GM19193 (cell line): ENCODE results near the gene SLC15A1.

Experiments
- POLR2A ChIP-seq: IDR thresholded peaks from 4 replicates; pipeline ENCODE4 v1.6.1; 2011; ENCODE audit not compliant: insufficient read depth, insufficient read length; ENCODE audit errors: extremely low read depth

SLC15A1 gene

DNA sequence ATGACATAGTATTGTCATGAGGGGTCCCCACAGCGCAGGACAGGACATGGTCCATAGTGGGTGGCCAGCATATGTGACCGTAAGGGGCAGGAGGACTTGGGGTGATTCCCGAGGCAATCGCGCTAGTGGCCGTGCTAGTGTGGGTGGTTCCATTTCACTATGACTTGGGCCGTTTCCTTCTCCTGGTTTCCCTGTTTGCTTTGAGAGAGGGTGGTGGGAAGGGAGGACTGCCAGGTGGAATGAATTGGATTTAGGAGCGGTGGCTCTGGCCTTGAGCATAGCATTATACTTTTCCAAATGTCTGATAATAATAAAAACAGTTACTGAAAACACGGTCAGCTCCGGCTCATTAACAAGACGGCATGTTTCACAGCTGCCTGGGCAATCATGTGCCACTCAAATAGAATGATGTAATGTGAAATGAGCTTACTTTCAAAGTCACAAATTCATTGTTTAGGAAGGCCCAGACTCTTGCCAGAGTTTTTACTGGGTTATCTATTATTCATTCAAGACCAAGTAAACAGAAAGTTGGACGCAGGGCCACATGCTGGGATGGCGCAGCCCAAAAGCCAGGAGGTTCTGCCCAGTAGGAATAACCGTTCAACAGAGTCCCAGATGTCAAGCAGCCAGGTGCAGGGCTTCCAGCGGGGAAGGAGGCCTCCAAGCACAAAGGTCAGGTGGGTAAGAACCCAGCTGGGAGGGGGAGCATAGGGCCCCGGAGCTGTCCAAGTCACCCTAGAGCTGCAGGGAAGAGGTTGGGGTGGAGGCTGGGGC, 19.6 kb upstream of the SLC15A1 start:
- TF ChIP-seq POLR2A, result no peak

DNA sequence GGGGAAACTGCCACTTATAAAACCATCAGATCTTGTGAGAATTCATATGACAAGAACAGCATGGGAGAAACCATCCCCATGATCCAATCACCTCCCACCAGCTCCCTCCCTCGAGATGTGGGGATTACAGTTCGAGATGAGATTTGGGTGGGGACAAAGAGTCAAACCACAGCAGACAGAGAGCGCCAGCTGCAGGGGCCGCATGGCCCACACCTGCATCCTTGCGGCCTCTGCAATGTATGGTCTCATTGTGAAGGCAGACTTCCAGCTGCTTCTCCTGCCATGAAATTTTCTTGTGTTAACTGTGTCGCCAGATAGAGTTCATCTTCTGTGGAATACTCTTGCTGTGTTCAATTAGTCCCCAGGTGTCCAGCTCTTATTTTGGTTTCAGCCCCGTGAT, 17.3 kb upstream of the SLC15A1 start:
- TF ChIP-seq POLR2A, result no peak

DNA sequence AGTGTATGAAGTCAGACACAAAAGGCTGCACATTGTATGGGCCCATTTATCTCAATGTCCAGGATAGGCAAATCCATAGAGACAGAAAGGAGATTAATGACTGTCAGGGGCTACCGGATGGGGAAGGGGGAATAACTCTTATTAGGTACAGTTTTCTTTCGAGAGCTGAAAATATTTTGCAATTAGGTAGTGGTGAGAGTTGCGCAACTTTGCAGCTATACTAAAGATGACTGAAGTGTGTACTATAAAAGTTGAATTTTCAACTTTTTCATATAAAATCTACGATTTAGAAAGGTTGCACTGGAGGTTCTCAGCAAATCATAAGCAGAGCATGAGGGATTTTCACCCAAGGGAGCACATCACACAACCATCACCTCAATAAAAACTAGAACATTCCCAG, 16.1 kb upstream of the SLC15A1 start:
- TF ChIP-seq POLR2A, result no peak

DNA sequence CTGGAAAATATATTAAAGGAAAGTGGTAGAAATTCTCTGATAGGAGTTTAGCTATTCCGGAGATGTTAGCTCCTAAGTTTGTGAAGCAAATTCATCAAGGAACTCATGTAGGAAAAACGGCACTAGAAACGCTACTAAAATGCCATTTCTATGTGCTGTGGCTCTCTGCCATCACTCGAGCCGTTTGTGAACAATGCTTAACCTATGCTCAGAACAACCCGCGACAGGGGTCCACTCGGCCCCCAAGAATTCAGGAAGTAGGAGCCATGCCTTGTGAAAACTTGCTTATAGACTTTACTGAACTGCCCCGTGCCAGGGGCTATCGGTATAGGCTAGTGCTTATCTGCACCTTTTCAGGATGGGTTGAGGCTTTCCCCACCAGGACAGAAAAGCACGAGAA, 14.2 kb upstream of the SLC15A1 start:
- TF ChIP-seq POLR2A, result no peak

DNA sequence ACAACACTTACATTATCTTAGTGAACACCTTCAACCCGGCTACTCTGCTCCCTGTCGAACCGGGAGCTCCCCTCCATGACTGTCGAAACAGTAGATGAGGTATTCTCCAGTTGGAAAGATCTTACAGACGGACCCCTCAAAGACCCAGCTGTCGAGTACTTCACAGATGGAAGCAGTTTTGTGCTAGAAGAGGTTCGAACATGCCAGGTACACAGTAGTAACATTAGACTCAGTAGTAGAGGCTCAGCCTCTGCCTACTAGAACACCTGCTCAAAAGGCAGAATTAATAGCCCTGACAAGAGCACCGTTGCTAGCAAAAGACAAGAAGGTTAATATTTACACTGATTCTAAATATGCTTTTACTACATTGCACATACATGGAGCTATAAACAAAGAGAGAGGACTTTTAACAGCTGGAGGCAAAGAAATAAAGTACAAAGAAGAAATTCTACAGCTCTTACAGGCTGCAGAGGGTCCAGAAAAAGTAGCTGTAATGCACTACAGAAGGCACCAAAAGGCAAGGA, 13.6 kb upstream of the SLC15A1 start:
- no peak for TF ChIP-seq POLR2A

DNA sequence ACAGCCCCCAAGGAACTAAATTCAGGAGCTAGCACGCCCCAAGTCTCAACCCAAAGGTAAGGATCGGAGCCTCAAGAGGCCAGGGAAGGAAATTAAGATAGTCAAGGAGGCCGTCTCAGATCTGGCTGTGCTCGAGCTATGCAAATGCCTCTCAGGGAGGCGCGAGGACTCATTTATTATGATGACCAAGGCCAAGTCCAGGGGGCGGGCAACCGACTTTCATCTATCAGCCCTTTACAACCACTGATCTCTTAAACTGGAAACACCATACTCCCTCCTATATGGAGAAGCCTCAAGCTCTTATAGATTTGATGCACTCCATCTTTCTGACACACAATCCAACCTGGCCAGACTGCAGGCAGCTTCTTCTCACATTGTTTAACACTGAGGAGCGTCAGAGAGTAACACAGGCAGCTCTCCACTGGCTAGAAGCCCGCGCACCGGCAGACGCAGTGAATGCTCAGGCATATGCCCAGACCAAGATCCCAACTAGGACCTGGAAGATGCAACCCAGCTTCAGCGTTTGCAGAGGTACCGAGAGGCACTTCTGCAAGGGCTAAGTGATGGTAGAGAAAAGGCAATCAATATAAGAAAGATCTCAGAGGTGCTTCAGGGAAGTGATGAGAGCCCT, 9.6 kb upstream of the SLC15A1 start:
- no peak for TF ChIP-seq POLR2A

DNA sequence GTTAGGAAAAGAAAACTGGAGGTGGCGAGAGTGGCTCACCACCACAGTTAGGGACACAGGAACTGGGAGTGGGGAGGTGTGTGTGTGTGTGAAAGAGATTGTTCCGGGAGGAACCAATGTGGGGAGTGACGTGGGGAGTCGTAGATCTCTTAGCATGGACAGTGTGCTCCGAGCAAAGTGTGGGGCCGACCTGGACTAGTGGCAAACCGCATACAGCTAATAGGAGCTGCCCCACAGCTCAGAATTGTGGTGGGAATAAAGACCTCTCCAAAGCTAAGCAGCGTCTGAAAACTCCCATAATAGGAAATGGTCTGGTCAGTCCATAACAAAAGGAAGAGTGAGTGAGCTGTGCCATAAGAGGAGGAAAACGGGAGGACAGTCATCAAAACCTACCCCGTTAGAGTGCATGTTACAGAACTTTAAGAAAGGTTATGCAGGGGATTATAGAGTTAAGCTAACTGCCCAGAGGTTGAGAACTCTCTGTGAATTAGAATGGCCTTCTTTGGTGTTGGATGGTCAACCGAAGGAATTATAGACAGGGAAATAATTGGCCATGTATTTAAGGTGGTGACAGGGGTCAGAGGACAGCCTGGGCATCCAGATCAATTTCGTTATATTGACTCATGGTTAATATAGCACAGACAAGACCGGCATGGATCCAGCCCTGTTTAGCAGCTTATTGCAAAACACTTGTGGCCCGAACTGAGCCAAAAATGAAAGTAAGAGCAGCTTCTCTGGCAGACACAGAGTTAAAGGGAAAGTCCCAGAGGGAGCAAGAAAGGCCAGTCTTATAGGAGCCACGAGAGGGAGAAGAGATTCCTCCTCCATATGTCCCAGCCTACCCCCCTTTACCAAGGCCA, 8.9 kb upstream of the SLC15A1 start:
- no peak for TF ChIP-seq POLR2A

DNA sequence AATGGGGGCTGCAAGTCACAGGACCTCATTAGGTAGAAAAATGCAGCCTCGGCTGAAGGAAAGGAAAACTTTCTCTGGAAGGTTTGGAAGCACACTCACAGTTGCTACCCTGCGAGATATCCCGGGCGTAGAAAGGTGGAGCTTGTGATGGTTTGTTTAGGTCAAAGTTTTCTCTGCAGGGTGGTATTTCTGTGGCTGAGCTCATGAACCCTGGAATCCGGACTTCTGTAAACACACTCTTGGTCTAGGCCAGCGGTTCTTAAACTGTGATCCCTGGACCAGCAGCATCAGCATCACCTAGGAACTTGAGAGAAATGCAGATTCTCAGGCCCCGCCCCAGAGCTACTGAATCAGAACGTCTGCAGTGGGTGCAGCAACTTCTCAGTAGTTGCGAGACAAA, 3.3 kb upstream of the SLC15A1 start:
- no peak for TF ChIP-seq POLR2A

DNA sequence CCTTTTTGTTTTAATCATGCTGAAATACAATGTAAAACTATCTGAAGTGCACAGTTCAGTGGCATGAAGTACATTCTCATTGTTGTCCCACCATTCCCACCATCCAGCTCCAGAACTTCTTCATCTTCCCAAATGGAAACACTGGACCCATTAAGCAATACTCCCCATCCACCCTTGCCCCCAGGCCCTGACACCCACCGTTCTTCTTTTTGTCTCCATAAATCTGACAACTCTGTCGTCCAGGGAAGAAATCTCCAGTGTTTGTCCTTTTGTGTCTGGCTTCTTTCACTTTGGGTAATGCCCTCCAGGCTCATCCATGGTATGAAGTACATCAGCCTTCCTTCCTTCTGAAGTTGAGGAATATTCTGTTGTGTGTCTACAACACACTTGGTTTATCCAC, 2.6 kb upstream of the SLC15A1 start:
- no peak for TF ChIP-seq POLR2A

DNA sequence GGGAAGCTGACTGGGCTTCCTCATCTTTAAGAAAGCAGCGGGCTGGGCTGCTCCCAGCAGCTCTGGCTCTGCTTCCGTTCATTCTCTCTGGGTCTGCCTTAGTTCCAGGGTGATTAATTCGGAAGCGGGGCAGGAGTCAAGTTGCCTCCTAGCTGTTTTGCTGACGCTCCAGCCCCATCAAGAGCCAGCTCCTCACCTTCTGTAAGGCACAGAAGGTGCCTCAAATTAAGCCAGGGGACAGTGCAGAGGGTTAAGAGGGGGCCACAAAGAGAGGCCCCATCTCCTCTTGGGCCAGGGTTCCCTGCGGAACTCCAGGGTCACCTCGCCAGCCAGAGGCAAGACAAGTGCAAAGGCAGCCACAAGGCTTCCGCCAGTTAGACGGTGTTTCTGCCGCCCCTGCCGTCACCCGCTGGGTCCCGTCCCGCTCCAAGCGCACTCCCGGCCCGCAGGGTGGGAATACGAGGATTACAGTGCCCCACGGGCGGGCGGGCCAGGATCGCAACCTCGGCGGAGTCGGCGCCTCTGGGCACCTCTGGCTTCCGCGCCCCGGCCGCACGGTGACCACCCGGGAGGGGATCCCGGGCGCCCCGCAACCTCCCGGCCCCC, 508 bp downstream of the SLC15A1 start:
- no peak for TF ChIP-seq POLR2A

DNA sequence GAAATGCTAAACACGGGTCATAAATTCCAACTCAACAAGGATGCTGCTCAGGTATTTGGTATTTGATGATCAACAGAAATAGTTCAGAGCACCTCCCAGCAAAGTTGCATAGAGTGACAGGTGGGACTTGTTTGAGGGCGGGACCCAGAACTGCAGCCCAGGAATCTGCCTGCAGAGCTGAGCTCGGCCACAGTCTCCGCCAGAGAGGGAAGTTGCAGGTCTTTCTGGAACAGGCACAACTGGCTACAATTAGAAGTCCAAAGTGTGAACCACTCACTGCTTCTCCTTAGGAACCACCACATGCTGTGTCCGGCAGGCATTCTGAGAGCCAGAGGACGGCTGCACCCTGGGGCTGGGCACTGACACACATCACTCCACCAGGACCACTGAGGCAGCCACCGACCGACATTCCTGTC, 1.1 kb downstream of the SLC15A1 start:
- TF ChIP-seq POLR2A, result no peak

DNA sequence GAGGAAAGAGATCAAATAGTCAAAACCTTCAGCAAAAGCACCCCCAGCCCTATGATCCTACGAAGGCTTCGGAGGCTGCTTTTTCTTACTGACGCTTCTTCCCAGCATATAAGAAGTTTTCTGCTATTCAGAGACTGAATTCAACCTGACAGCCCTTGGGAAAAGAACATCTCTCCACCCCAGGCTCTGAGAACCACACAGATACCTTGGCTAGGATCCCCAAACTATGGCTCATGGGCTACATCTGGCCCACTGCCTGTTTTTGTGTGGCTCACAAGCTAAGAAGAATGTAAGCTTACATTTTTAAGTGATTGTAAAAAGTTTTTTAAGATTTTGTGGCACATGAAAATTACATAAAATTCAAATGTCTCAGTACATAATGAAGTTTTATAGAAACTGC, 3.0 kb downstream of the SLC15A1 start:
- TF ChIP-seq POLR2A, result no peak

DNA sequence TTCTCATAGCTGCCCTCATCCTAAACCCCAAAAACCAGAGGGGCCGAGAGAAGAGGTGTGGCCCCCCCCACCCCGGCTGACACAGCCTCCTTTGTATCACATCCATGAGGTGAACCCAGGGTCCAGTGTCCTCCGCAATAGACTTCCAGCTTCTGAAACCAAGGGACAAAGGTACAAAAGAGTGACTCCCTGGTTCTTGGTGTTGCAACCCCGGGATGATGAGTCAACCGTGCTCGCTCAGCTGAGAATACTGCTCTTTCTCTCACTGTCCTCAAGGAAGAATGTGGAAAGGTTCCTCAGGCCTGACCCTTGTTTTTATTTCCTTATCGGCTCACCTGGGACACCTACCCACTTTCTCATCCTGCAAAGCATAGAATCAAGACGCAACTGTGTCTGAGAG, 5.5 kb downstream of the SLC15A1 start:
- no peak for TF ChIP-seq POLR2A

DNA sequence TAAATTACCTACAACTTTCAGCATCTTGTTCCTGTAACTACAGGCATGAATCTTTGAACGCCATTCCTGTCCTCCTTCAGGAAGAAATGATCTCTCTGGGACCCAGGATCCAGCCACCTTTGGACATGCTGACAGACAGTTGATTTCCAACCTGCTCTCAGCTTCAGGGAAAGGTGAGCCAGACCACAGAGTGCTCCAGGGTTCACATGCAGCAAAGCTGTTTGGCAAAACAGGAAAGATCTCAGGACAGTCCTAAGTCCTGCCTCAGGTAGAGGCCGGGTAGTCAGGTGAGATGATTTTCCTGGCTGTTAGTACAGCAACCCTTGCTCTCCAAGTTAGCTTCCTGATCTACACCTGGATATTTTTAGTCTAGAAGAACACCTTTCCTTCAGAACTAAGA, 9.1 kb downstream of the SLC15A1 start:
- TF ChIP-seq POLR2A, result no peak

DNA sequence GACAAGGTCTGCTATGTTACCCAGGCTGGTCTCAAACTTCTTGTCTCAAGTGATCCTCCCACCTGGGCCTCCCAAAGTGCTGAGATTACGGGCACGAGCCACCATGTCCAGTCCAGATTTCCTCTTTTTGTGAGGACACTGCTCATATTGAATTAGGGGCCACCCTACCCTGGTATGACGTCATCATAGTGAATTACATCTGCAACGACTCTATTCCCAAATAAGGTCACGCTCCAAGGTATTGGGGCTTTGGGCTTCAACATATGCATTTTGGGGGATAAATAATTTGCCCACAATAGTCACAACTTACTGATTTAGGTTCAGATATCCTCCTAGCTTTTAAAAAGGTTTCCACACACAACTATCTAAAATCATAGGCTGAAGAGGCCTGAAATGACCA, 9.5 kb downstream of the SLC15A1 start:
- no peak for TF ChIP-seq POLR2A
